MM.1S (cell line): ENCODE data around the gene VSTM4.

Source experiments
- EZH2 ChIP-seq: fragments of 300-600 bp; sonication (generic); optimal IDR thresholded peaks from 2 replicates; pipeline ENCODE3; 2017; ENCODE audit warnings: low read depth, mild to moderate bottlenecking, antibody characterized with exemption, low read length, mixed read lengths
- TF ChIP-seq, protein P1 (sequence below): fragments of 300-600 bp; sonication (generic); IDR thresholded peaks from 2 replicates; pipeline ENCODE4 v1.5.1; 2016; ENCODE audit warnings: antibody characterized with exemption, low read length, mixed read lengths

GRCh38 chr10:49163741-49164140, 48.4 kb upstream of the VSTM4 start:
- TF ChIP-seq, protein P1, sequence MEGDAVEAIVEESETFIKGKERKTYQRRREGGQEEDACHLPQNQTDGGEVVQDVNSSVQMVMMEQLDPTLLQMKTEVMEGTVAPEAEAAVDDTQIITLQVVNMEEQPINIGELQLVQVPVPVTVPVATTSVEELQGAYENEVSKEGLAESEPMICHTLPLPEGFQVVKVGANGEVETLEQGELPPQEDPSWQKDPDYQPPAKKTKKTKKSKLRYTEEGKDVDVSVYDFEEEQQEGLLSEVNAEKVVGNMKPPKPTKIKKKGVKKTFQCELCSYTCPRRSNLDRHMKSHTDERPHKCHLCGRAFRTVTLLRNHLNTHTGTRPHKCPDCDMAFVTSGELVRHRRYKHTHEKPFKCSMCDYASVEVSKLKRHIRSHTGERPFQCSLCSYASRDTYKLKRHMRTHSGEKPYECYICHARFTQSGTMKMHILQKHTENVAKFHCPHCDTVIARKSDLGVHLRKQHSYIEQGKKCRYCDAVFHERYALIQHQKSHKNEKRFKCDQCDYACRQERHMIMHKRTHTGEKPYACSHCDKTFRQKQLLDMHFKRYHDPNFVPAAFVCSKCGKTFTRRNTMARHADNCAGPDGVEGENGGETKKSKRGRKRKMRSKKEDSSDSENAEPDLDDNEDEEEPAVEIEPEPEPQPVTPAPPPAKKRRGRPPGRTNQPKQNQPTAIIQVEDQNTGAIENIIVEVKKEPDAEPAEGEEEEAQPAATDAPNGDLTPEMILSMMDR, result no peak
- no peak for TF ChIP-seq EZH2
